Activated CD8-positive, alpha-beta memory T cell treated with anti-CD3 and anti-CD28 coated beads for 4 hours (primary cell): ENCODE measurements around the gene ATF6.
"Not testable (repeated sequence)": the region's sequence is repeated elsewhere in the genome, so short reads cannot be mapped to it uniquely, and the experiment has no call there.

Experiments used
- DNase-seq, 2 donors: peaks; one replicate each; pipeline ENCODE4 v3.0.0-alpha.2; 2020; ENCODE audit warnings: low read depth in 2 of 2

The ATF6 gene

DNA sequence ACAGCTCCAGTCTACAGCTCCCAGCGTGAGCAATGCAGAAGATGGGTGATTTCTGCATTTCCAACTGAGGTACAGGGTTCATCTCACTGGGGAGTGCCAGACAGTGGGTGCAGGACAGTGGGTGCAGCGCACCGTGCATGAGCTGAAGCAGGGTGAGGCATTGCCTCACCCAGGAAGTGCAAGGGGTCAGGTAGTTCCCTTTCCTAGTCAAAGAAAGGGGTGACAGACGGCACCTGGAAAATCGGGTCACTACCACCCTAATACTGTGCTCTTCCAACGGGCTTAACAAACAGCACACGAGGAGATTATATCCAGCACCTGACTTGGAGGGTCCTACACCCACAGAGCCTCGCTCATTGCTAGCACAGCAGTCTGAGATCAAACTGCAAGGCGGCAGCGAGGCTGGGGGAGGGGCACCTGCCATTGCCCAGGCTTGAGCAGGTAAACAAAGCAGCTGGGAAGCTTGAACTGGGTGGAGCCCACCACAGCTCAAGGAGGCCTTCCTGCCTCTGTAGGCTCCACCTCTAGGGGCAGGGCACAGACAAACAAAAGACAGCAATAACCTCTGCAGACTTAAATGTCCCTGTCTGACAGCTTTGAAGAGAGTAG, 66.3 kb downstream of the ATF6 start:
- DNase-seq, result not testable (repeated sequence)

- DNase-seq, result no peak
These were observed 68.9 kb downstream of the ATF6 start for GRCh38 chr1:161834967-161835550.

DNA sequence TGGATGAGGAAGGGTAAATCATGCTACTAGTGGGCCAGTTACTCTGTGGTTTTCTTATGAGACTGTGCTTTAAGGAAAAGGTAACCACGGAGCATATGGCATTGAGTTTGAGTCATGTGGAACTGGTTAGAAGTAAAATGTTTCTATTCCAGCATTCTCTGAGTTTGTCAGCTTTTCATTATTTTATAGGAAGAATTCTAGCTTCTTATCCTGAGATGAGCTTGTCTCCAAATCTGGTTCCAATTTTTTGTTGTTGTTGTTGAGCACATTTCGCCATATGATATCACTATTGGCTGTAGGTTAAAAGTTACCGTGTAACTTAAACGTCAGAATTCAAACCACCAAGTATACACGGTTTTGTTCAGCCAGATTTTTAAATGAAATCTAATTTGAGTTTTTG, 69.9 kb downstream of the ATF6 start:
- DNase-seq, result no peak

DNA sequence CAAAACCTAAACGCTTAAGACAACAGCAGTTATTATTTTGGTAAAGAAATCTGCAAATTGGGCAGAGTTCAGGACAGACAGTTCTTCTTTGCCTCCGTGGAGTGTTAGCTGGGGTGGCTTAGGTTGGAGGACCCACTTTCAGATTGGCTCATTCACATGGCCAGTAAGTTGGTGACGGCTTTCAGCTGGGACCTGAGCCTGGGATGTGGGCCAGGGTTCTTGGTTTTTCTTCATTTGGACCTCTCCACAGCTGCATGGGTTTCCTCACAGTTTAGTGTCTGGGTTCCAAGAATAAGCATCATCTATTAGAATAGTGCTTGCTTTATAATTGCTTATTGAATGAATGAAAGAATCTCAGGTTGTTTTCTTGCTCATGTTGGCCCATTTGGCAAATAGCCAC, 72.2 kb downstream of the ATF6 start:
- DNase-seq, result no peak

- DNase-seq, result no peak
These were observed 72.8 kb downstream of the ATF6 start for GRCh38 chr1:161838885-161839284.

- DNase-seq, result no peak
These were observed 73.5 kb downstream of the ATF6 start for GRCh38 chr1:161839591-161839990.

GRCh38 chr1:161840363-161840762, 74.2 kb downstream of the ATF6 start:
- no peak for DNase-seq

- DNase-seq, result no peak
These were observed 77.0 kb downstream of the ATF6 start for GRCh38 chr1:161843156-161843555.

- DNase-seq, result no peak
These were observed 78.6 kb downstream of the ATF6 start for GRCh38 chr1:161844696-161845095.

- no peak for DNase-seq
These were observed 82.6 kb downstream of the ATF6 start for GRCh38 chr1:161848676-161849075.

- no peak for DNase-seq
These were observed 83.4 kb downstream of the ATF6 start for GRCh38 chr1:161849518-161849917.

DNA sequence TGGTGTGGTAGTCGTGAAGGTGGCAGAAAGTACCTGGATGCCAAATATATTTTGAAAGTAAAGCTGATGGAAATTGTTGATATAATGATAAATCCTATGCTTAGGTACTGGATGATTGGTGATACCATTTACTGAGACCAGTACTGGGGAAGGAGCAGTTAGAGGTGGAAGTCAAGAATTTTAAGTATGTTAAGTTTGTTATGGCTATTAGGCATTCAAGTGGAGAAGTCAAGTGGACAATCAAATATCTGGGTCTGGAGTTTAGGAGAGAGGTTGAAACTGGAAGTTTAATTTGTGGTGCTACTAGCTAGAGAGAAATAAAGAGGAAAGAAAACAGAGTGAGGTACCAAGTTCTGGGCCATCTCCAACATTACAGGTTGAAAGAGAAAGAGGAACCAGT, 89.1 kb downstream of the ATF6 start:
- DNase-seq, result no peak

DNA sequence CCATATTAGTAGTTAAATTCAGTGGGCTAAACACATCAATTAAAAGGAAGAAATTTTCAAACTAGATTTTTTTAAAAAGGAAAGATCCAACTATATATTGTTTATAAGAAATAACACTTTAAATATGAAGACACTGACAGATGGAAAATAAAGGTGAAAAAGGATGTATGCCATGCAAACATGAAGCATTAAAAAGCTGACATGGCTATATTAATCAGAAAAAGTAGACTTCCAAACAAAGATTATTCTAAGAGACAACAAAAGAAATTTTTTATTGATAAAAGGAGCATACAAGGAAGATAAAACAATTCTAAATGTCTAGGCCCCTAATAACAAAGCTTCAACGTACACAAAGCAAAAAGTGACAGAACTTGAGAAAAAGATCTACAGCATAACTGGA, 92.2 kb downstream of the ATF6 start:
- DNase-seq, result no peak

DNA sequence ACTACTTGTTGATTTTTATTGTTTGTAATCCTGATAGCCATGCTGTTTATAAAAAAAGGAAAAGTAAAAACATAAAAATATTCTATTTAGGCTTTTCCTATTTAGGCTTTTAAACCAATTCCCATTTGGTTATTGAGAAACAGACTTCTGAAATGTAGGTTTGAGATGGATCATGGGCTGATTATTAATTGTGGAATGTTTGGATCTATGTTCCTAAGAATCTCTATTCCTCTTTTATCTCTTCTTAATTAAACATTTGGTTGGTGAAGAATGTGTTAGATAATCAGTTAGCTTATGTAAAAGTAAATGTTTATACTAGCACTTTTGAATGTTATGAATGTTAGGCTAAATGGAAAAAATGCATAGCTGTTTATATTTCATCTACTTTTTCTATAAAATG, 97.4 kb downstream of the ATF6 start:
- DNase-seq, result no peak

GRCh38 chr1:161864577-161864976, 98.5 kb downstream of the ATF6 start:
- DNase-seq, result no peak

DNA sequence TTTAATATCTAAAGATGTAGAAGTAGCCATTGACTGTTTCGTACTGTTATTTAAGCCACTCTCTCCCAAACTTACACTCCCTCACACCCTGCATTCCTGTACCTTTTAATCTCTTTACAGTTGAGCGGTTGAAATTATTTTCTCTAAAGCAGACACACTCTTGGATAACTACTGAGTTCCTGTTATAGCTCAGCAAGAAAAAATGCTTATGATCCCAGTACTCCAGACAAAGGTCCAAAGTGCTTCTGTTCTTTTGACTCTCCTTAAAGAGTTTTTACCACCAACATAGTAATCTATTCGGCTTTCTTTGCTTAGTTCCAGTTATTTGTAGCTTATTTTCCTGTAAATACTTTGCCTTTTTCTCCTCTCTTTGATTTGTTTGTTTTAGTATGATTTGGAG, 100.1 kb downstream of the ATF6 start:
- no peak for DNase-seq

DNA sequence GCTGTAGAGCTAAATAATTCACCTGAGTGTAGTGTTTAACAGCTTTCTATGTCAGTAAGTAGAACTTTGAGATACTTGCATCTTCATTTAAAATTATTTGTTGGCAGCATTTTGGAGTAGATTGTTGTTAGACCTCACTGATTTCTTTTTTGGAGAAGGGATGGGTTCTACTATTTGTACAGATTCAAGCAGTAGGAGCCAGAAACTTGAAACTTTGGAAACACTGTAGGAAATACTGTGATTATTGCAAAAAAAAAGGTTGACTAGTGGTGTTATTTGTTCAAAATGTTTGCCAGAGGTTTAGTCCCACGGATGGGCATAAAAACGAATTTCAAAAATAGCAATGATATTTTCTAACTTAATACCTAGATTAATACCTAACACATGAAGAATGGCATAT, 102.7 kb downstream of the ATF6 start:
- DNase-seq, result no peak

GRCh38 chr1:161869291-161869690, 103.2 kb downstream of the ATF6 start:
- DNase-seq, result no peak

DNA sequence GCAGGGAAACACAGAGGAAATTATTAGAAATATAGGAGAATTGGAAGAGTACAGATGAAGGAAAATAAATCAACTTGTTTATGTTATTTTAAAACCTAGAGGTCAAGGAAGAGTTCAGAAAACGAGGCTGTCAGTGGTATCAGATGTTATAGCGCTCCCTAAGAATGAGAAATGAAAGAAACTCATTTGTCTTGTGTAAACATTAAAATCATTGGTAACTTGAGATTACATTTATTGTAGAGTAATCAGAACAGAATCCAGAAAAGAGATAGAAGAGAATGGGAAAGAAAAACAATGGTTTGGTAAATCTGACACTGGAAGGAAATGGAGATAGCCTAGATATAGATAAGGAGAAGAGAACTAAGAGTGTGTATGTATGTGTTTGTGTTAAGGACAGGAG, 106.4 kb downstream of the ATF6 start:
- no peak for DNase-seq

- no peak for DNase-seq
These were observed 113.1 kb downstream of the ATF6 start for GRCh38 chr1:161879261-161879660.

- DNase-seq, result no peak
These were observed 118.4 kb downstream of the ATF6 start for GRCh38 chr1:161884475-161884874.

GRCh38 chr1:161885003-161885402, 118.9 kb downstream of the ATF6 start:
- no peak for DNase-seq

GRCh38 chr1:161885759-161886158, 119.6 kb downstream of the ATF6 start:
- no peak for DNase-seq

DNA sequence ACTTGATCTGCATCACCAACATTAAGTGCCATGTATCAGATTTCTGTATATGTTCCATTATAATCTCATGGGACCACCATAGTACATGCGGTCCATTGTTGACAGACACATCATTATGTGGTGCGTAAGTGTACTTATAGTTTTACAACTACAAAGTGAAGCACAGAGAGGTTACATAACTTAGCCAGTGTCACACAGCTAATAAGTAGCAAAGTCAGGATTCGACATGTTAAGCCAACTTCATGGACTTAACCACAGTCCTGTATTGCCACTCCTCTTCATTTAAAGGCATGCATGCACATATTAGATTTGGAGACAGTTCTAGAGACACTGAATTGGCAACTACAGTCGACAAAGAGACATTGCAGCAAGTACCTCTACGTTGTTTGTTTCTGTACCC, 120.5 kb downstream of the ATF6 start:
- no peak for DNase-seq
